Measurements from ENCODE around the gene ULBP1.
"Not testable (repeated sequence)": the region's sequence is repeated elsewhere in the genome, so short reads cannot be mapped to it uniquely, and the experiment has no call there.

The ULBP1 gene

DNA sequence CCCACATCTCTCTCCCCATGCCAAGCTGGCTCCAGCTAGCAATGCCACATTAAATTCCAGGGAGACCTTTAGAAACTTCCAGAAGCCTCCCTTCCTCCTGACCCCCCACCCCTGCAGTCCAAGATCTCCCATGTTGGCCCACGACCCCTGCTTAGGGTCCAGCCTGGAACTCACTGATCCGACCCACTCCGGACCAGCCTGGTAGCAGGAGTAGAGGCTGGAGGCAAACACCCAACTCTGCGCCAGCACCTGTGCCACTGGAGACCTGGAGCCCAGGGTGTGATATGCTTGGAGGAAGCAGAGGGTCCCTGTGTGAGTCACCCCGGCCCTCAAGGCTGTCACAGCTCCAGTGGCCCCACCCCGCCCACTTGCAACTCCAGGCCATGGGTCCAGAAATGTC lies 3.3 kb upstream of the ULBP1 start:
- Histone ChIP-seq H3K36me3 (ENCODE audit: control insufficient read depth in 1 of 2, insufficient read depth in 2 of 2, low read length in 2 of 2) (no peaks in the 10 kb centered on the region), H3K9ac (ENCODE audit: low read depth in 1 of 2, low read length in 2 of 2) (no peak overlapping the region), H3K27me3 (ENCODE audit: control insufficient read depth in 1 of 2, insufficient read depth in 2 of 2, low read length in 2 of 2) (peaks cover 62 to 64% of the 10 kb centered on the region in 2 donors), H3K4me3 (ENCODE audit: low read depth in 1 of 2, low read length in 2 of 2) (no peak overlapping the region), H3K4me1 (ENCODE audit: control insufficient read depth in 1 of 2, insufficient read depth in 2 of 2, low read length in 2 of 2) (peaks cover 7 to 23% of the 10 kb centered on the region in 2 donors), H3K9me3 (ENCODE audit: control insufficient read depth in 1 of 2, low read length in 2 of 2) (no peaks in the 10 kb centered on the region), H3K27ac (ENCODE audit: low read depth, low read length) (no peak overlapping the region)

DNA sequence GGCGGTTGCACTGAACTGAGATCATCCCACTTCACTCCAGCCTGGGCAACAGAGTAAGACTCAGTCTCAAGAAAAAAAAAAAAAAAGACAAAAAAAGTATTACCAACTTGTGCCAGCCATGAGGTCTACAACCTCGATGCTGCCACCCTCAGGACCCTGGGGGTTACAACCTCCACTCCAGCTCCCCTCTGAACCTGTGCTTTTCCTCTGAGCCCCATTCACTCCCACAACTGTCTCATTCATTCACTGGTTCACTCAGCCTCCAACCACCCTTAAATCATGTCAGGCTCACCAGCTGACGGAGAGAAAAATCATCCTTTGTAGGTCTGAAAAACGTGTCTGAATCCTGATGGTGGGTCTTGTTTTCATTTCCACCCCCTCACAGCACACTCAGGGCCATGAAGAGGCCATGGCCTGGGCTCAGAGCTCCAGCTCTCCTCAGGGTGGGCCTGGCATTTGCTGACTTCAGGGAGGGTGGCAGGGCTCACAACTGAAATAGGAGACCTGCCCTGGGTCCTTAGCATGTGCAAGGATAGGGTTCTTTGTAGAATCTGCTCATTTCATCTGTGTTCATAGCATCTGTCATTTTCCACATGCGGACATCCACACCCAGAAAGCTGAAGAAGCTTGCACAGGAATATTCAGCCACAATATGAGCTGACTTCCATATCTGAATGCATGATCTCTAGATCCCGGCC lies 1.9 kb upstream of the ULBP1 start:
- Histone ChIP-seq H3K36me3 (ENCODE audit: control insufficient read depth in 1 of 2, insufficient read depth in 2 of 2, low read length in 2 of 2) (no peaks in the 10 kb centered on the region), H3K27me3 (ENCODE audit: control insufficient read depth in 1 of 2, insufficient read depth in 2 of 2, low read length in 2 of 2) (peaks cover 58 to 60% of the 10 kb centered on the region in 2 donors), H3K9ac (ENCODE audit: low read depth in 1 of 2, low read length in 2 of 2) (no peak overlapping the region), H3K4me3 (ENCODE audit: low read depth in 1 of 2, low read length in 2 of 2) (no peak overlapping the region), H3K9me3 (ENCODE audit: control insufficient read depth in 1 of 2, low read length in 2 of 2) (no peaks in the 10 kb centered on the region), H3K4me1 (ENCODE audit: control insufficient read depth in 1 of 2, insufficient read depth in 2 of 2, low read length in 2 of 2) (peaks cover 7 to 23% of the 10 kb centered on the region in 2 donors), H3K27ac (ENCODE audit: low read depth, low read length) (no peak overlapping the region)

DNA sequence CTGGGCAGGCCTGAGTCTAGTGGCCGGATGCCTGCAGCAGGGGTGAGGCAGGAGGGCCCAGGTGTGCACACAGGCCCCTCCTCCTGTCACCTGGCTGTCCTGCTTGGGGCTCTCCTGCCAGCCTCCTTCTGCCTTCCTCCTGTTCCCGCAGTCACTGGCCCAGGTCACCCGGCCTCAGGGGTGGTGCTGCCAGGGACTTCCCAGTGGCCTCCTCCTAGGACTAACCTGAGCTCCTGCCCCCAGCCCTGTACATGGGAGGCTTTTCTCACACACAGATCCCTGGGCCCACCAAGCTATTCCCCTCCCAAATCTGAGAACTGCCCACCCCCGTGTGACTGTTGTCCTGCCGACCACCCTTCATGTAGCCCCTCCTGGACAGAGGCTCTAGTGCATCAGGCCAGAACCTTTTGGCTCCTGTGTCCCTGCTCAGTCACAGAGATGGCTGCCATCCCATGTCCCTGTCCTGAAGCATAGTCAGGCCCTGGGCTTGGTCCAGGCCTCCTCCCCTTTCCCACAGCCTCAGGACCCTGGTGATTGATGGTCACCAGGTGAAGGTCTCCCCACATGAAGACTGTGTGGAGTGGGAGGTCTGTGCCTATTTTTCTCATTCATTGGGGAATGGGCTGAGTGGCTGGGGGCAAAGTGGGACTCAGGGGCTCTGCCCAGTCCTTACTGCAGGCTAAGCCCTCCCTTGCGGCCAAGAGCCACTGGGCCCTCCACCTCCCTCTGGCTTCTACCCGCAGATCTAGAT lies 1.1 kb upstream of the ULBP1 start:
- Histone ChIP-seq H3K9ac (ENCODE audit: low read depth in 1 of 2, low read length in 2 of 2) (no peak overlapping the region), H3K36me3 (ENCODE audit: control insufficient read depth in 1 of 2, insufficient read depth in 2 of 2, low read length in 2 of 2) (no peaks in the 10 kb centered on the region), H3K27me3 (ENCODE audit: control insufficient read depth in 1 of 2, insufficient read depth in 2 of 2, low read length in 2 of 2) (peaks cover 63 to 64% of the 10 kb centered on the region in 2 donors), H3K9me3 (ENCODE audit: control insufficient read depth in 1 of 2, low read length in 2 of 2) (no peaks in the 10 kb centered on the region), H3K27ac (ENCODE audit: low read depth, low read length) (no peak overlapping the region), H3K4me1 (ENCODE audit: control insufficient read depth in 1 of 2, insufficient read depth in 2 of 2, low read length in 2 of 2) (peaks cover 7 to 23% of the 10 kb centered on the region in 2 donors), H3K4me3 (ENCODE audit: low read depth in 1 of 2, low read length in 2 of 2) (no peak overlapping the region)

DNA sequence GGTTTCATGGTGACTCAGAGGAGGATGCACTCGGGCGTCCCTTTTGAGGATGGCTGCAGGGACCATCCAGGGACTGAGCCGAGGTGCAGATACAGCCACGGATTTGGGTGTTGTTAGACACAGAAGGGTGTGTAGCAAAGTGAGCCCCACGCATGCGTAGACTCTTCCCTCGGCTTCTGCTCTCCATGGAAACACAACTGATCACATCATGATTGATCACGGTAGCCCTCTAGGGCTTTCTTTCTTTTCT lies 606 bp upstream of the ULBP1 start:
- H3K9me3 ChIP-seq (ENCODE audit: control insufficient read depth in 1 of 2, low read length in 2 of 2), result no peaks in the 10 kb centered on the region
- peaks cover 7 to 23% of the 10 kb centered on the region in 2 donors for H3K4me1 ChIP-seq (ENCODE audit: control insufficient read depth in 1 of 2, insufficient read depth in 2 of 2, low read length in 2 of 2)
- no peak overlapping the region for H3K9ac ChIP-seq (ENCODE audit: low read depth in 1 of 2, low read length in 2 of 2)
- peaks cover 61 to 64% of the 10 kb centered on the region in 2 donors for H3K27me3 ChIP-seq (ENCODE audit: control insufficient read depth in 1 of 2, insufficient read depth in 2 of 2, low read length in 2 of 2)
- no peaks in the 10 kb centered on the region for H3K36me3 ChIP-seq (ENCODE audit: control insufficient read depth in 1 of 2, insufficient read depth in 2 of 2, low read length in 2 of 2)
- no peak overlapping the region for H3K27ac ChIP-seq (ENCODE audit: low read depth, low read length)
- peak overlapping the region; percentile 59 to 68 for H3K4me3 ChIP-seq (ENCODE audit: low read depth in 1 of 2, low read length in 2 of 2)

DNA sequence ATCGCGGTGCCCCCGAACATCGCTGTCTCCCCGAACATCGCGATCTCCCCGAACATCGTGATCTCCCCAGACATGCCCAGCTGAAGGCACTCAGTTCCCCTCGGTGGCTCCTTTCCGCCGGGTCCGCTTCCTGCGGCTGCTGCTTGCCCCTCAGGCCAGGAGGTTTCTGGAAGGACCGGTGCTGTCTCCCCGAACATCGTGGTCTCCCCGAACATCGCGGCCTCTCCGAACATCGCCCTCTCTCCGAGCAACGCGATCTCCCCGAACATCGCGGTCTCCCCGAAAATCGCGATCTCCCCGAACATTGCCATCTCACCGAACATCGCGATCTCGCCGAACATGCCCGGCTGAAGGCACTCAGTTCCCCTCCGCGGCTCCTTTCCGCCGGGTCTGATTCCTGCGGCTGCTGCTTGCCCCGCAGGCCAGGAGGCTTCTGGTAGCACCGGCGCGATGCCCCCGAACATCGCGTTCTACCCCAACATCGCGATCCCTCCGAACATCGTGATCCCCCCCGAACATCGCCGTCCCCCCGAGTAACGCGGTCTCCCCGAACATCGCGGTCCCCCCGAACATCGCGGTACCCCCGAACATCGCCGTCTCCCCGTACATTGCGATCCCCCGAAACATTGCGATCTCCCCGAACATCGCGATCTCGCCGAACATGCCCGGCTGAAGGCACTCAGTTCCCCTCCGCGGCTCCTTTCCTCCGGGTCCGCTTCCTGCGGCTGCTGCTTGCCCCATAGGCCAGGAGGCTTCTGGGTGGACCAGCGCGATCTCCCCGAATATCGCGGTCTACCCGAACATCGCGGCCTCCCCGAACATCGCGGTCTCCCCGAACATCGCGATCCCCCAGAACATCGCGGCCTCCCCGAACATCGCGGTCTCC lies 808 bp downstream of the ULBP1 start:
- no peak overlapping the region for H3K27ac ChIP-seq (ENCODE audit: low read depth, low read length)
- H3K4me3 ChIP-seq (ENCODE audit: low read depth in 1 of 2, low read length in 2 of 2), result peak overlapping the region; percentile 59 to 68
- H3K27me3 ChIP-seq (ENCODE audit: control insufficient read depth in 1 of 2, insufficient read depth in 2 of 2, low read length in 2 of 2), result peaks cover 59 to 62% of the 10 kb centered on the region in 2 donors
- H3K9me3 ChIP-seq (ENCODE audit: control insufficient read depth in 1 of 2, low read length in 2 of 2), result no peaks in the 10 kb centered on the region
- no peak overlapping the region for H3K9ac ChIP-seq (ENCODE audit: low read depth in 1 of 2, low read length in 2 of 2)
- no peaks in the 10 kb centered on the region for H3K36me3 ChIP-seq (ENCODE audit: control insufficient read depth in 1 of 2, insufficient read depth in 2 of 2, low read length in 2 of 2)
- H3K4me1 ChIP-seq (ENCODE audit: control insufficient read depth in 1 of 2, insufficient read depth in 2 of 2, low read length in 2 of 2), result peaks cover 7 to 23% of the 10 kb centered on the region in 2 donors

DNA sequence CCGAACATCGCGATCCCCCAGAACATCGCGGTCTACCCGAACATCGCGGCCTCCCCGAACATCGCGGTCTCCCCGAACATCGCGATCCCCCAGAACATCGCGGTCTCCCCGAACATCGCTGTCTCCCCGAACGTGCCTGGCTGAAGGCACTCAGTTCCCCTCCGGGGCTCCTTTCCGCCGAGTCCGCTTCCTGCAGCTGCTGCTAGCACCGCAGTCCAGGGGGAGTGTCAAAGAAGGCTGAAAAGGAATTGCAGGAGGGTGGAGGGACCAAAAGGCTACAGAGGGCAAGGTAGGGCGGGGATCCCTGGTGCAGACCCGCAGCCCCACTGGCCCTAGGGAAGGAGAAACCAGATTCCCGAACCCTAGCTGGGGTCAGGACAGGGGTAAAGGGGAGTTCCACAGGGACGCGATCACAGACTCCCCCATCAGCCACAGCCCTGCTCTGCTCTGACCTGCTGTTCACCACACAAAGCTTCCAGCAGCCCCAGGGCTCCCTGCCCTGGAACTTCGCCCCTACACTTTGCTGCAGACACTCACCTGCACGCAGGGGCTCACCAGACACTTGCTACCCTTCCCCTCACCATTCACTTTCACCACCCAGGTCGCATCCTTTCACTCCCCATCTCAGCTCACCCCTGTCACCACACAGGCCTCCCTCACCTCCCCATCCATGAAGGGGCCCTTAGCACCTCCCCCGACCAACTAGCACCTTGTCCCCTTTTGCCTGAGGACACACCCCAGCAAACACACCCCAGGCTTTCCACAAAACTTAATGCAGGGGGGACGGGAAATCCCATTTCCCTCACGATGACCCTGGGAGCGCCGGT lies 1.7 kb downstream of the ULBP1 start:
- Histone ChIP-seq H3K9ac (ENCODE audit: low read depth in 1 of 2, low read length in 2 of 2) (no peak overlapping the region), H3K27ac (ENCODE audit: low read depth, low read length) (no peak overlapping the region), H3K36me3 (ENCODE audit: control insufficient read depth in 1 of 2, insufficient read depth in 2 of 2, low read length in 2 of 2) (no peaks in the 10 kb centered on the region), H3K4me3 (ENCODE audit: low read depth in 1 of 2, low read length in 2 of 2) (peak overlapping the region; percentile 59 to 68), H3K27me3 (ENCODE audit: control insufficient read depth in 1 of 2, insufficient read depth in 2 of 2, low read length in 2 of 2) (peaks cover 61 to 68% of the 10 kb centered on the region in 2 donors), H3K9me3 (ENCODE audit: control insufficient read depth in 1 of 2, low read length in 2 of 2) (no peaks in the 10 kb centered on the region), H3K4me1 (ENCODE audit: control insufficient read depth in 1 of 2, insufficient read depth in 2 of 2, low read length in 2 of 2) (peaks cover 7 to 23% of the 10 kb centered on the region in 2 donors)

DNA sequence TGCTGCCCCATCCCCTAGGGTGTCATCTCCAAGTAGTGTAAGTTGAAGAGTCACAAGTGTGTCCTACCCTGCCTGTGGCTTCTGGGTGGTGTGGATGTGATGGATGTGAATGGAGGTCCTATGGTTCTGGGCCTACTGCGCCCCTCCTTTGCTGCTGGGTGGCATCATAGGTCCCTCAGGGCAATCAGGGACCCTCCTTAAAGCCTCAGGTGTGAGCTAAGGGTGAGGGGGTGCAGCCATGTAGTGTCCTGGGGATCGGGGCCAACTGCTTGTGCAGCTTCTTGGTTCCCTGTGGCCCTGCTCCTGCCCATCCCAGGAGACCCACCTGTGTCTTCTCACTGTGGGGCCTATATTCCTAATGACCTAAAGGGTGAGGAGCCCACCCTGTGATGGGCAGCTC lies 2.6 kb downstream of the ULBP1 start:
- not testable (repeated sequence) for H3K9ac ChIP-seq (ENCODE audit: low read depth in 1 of 2, low read length in 2 of 2); H3K9me3 ChIP-seq (ENCODE audit: control insufficient read depth in 1 of 2, low read length in 2 of 2); H3K27ac ChIP-seq (ENCODE audit: low read depth, low read length); H3K4me3 ChIP-seq (ENCODE audit: low read depth in 1 of 2, low read length in 2 of 2); H3K36me3 ChIP-seq (ENCODE audit: control insufficient read depth in 1 of 2, insufficient read depth in 2 of 2, low read length in 2 of 2)
- H3K4me1 ChIP-seq (ENCODE audit: control insufficient read depth in 1 of 2, insufficient read depth in 2 of 2, low read length in 2 of 2), result peaks cover 7 to 23% of the 10 kb centered on the region in 2 donors
- H3K27me3 ChIP-seq (ENCODE audit: control insufficient read depth in 1 of 2, insufficient read depth in 2 of 2, low read length in 2 of 2), result peaks cover 58 to 63% of the 10 kb centered on the region in 2 donors

DNA sequence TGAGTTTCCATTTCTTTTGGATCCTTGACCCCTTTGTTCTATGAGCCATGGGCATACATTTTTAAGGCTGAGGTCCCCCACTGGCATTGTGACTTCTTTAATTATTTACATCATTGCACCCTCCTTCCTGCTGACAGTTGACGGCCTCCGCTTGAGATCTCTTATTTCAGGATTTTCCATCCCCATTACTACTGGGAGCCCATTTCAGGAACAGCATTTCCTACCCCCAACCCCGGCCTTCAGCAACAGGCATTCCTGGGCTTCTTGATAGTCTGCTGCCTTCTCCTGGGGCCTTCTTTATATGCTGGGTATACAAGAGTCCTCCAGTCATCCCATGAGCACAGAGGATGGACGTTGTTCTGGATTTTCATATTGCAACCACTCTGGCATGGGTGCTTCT lies 3.8 kb downstream of the ULBP1 start:
- no peaks in the 10 kb centered on the region for H3K9me3 ChIP-seq (ENCODE audit: control insufficient read depth in 1 of 2, low read length in 2 of 2)
- H3K9ac ChIP-seq (ENCODE audit: low read depth in 1 of 2, low read length in 2 of 2), result no peak overlapping the region
- no peak overlapping the region for H3K4me3 ChIP-seq (ENCODE audit: low read depth in 1 of 2, low read length in 2 of 2)
- H3K4me1 ChIP-seq (ENCODE audit: control insufficient read depth in 1 of 2, insufficient read depth in 2 of 2, low read length in 2 of 2), result peaks cover 7 to 23% of the 10 kb centered on the region in 2 donors
- no peaks in the 10 kb centered on the region for H3K36me3 ChIP-seq (ENCODE audit: control insufficient read depth in 1 of 2, insufficient read depth in 2 of 2, low read length in 2 of 2)
- no peak overlapping the region for H3K27ac ChIP-seq (ENCODE audit: low read depth, low read length)
- peaks cover 51 to 53% of the 10 kb centered on the region in 2 donors for H3K27me3 ChIP-seq (ENCODE audit: control insufficient read depth in 1 of 2, insufficient read depth in 2 of 2, low read length in 2 of 2)

DNA sequence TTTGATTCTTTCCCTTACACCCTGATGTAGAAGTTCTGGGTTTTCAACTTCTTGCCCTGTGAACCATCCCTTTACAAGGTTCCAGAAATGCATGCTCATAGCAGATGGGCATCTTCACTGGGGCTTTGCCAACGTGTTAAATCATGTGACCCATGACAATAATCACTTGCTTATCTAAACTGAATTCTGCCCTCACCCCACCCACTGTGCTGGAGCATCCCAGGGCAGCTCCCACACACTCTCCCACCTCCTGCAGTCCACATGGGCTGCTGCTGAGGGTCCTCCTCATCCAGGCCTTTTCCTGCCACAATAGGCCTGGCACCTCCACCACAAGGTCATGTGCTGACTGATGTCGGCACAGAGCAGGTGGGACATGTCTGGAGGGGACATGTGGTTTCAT lies 4.3 kb downstream of the ULBP1 start:
- H3K9ac ChIP-seq (ENCODE audit: low read depth in 1 of 2, low read length in 2 of 2); H3K4me3 ChIP-seq (ENCODE audit: low read depth in 1 of 2, low read length in 2 of 2); H3K9me3 ChIP-seq (ENCODE audit: control insufficient read depth in 1 of 2, low read length in 2 of 2); H3K36me3 ChIP-seq (ENCODE audit: control insufficient read depth in 1 of 2, insufficient read depth in 2 of 2, low read length in 2 of 2); H3K27ac ChIP-seq (ENCODE audit: low read depth, low read length): not testable (repeated sequence)
- H3K27me3 ChIP-seq (ENCODE audit: control insufficient read depth in 1 of 2, insufficient read depth in 2 of 2, low read length in 2 of 2), result peaks cover 47 to 53% of the 10 kb centered on the region in 2 donors
- H3K4me1 ChIP-seq (ENCODE audit: control insufficient read depth in 1 of 2, insufficient read depth in 2 of 2, low read length in 2 of 2), result peaks cover 7 to 22% of the 10 kb centered on the region in 2 donors
